ACC112 (cell line): Measurements from ENCODE around the gene CELSR2.

ENCODE experiments used
- H2AFZ ChIP-seq: fragments of 200-600 bp; sonication (generic); one replicate; pipeline ENCODE4 v1.6.0; 2017; ENCODE audit warnings: antibody characterized with exemption, low read length; ENCODE audit not compliant: unreplicated experiment
- H3K27ac ChIP-seq: fragments of 200-600 bp; sonication (generic); 2 replicates; pipeline ENCODE4 v1.5.1; 2014; ENCODE audit warnings: low read depth, mild to moderate bottlenecking, antibody characterized with exemption, low read length, moderate library complexity
- H3K27me3 ChIP-seq: fragments of 200-600 bp; sonication (generic); 2 replicates; pipeline ENCODE4 v1.6.1; 2014; ENCODE audit warnings: mild to moderate bottlenecking, antibody characterized with exemption, low read length, moderate library complexity, mixed read lengths; ENCODE audit not compliant: insufficient read depth
- H3K36me3 ChIP-seq: fragments of 200-600 bp; sonication (generic); 2 replicates; pipeline ENCODE4 v1.6.1; 2016; ENCODE audit warnings: mild to moderate bottlenecking, antibody characterized with exemption, low read length, moderate library complexity, mixed read lengths; ENCODE audit not compliant: insufficient read depth
- H3K4me1 ChIP-seq: fragments of 200-600 bp; sonication (generic); one replicate; pipeline ENCODE4 v1.6.1; 2016; ENCODE audit warnings: low read length, mixed read lengths; ENCODE audit not compliant: insufficient read depth, unreplicated experiment, control insufficient read depth
- H3K4me3 ChIP-seq: fragments of 200-600 bp; sonication (generic); 2 replicates; pipeline ENCODE4 v1.5.1; 2014; ENCODE audit warnings: mild to moderate bottlenecking, low read depth, low read length
- H3K79me2 ChIP-seq: fragments of 200-600 bp; sonication (generic); one replicate; pipeline ENCODE4 v1.6.0; 2016; ENCODE audit warnings: low read length; ENCODE audit not compliant: control insufficient read depth, unreplicated experiment, insufficient read depth

CELSR2 gene

DNA sequence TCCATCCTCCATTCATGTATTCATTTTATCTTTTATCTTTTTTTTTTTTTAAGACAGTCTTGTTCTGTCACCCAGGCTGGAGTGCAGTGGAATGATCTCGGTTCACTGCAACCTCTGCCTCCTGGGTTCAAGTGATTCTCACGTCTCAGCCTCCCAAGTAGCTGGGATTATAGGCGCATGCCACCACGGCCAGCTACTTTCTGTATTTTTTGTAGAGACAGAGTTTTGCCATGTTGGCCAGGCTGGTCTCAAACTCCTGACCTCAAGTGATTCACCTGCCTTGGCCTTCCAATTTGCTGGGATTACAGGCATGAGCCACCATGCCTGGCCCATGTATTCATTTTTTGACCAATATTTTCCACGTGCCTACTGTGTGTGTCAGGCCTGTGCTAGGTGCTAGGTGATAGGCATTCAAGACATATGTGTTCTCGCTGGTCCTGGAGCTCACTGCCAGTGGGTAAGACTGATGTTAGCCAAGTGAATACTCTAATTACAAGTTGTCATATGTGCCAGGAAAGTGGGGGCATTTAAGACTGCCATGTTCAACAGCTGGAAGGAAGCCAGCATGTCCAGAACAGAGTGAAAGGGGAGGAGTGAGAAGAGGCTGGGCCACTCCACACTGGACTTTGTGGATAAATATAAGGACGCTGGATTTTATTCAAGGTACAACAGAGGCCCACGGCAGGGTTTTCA is 5.3 kb upstream of the CELSR2 start:
- H3K4me1 ChIP-seq = peaks cover 16% of the 10 kb centered on the region
- H3K4me3 ChIP-seq = no peak overlapping the region
- H3K27ac ChIP-seq = no peak overlapping the region
- peaks cover 2% of the 10 kb centered on the region; the same call in 1 of the 2 replicates for H3K36me3 ChIP-seq
- H3K27me3 ChIP-seq = no peaks in the 10 kb centered on the region
- no peak overlapping the region for H2AFZ ChIP-seq
- no peaks in the 10 kb centered on the region for H3K79me2 ChIP-seq

DNA sequence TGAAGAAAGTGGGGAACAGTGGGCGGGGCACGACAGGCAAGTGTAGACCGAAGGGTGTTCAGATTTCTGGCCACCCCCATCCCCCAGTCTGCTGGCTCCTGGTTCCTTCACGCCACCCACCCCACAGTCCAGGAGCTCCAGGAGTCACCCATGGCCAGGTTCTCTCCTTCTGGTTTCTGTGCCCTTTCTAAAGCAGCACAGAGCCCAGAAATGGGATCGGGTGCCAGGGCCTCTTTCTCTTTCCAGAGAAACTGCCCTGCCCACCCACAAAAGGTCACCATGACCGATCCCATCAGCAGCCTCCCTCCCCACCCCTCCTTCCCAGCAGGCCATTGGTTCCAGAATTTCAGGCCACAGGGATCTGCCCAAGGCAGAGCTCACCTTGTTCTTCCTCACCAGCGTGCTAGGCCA is 3.2 kb upstream of the CELSR2 start:
- Histone ChIP-seq H3K27ac (no peak overlapping the region), H2AFZ (no peak overlapping the region), H3K4me3 (no peak overlapping the region), H3K4me1 (peaks cover 4% of the 10 kb centered on the region), H3K27me3 (peaks cover 6% of the 10 kb centered on the region), H3K36me3 (no peaks in the 10 kb centered on the region), H3K79me2 (no peaks in the 10 kb centered on the region)

DNA sequence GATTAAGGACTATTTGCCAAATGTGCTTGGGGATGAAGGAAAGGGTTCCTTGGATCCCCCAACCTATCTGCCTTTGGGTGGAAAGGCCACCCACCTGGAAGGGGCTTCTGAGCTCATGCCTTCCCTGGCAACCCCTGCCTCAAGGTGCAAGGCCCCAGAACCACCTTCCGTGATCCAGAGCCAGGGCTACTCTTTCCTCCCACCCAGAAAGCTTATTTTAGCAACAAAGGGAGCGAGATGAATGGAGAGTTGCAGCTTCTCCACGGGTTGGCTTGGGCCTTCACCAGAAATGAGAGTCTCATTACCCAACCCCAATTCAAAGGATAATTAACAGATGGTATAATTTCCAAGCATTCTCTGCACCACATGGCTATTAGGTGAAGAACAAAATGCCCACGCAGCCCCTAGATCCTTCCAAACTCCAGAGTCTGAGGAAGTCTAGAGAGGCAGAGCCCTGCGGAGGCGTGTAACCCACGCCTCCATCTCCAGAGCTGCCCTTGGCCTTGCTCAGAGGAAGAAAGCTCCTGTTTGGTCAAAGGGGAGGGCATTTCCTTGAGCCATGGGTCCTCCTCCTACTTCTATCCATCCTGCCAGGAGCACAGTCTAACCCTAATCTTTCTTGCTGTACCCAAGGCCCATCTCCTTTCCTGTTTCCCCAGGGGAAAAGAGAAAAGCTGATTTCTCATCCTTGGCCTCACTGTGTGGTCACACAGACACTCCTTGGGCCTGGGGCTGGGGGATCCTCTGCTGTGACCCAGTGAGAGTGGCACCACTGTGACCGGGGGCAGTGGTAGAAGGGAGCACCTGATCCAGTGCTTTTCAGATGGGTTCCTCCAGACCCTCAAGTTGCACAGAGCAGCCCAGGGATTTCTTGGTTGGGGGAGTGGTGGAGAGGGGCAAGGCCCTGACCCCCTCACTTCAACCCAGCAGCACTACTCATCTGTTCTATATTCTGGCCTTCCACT is 1.7 kb upstream of the CELSR2 start:
- no peak overlapping the region for H3K4me3 ChIP-seq
- peaks cover 4% of the 10 kb centered on the region for H3K4me1 ChIP-seq
- H3K27ac ChIP-seq = no peak overlapping the region
- H2AFZ ChIP-seq = no peak overlapping the region
- H3K27me3 ChIP-seq = peaks cover 6% of the 10 kb centered on the region
- no peaks in the 10 kb centered on the region for H3K36me3 ChIP-seq
- H3K79me2 ChIP-seq = no peaks in the 10 kb centered on the region

DNA sequence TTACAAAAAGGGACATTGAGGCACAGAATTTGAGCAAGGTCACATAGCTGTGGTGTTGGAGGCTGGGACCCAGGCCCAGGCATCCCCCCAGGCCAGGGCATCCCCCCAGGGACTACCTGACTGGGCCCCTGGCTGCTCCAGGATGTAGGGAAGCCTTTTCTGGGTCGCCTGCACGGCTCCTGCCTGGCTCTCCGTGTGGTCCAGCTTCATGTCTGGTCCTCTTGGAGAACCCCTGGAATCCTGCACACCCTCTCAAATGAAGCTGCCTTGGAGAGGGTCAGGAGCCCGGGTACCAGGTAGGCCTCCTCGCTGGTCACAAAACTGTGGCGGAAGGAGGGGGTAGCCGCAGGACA is 919 bp upstream of the CELSR2 start:
- no peak overlapping the region for H3K4me3 ChIP-seq
- H3K4me1 ChIP-seq = peaks cover 4% of the 10 kb centered on the region
- no peak overlapping the region for H2AFZ ChIP-seq
- no peak overlapping the region for H3K27ac ChIP-seq
- no peaks in the 10 kb centered on the region for H3K36me3 ChIP-seq
- H3K27me3 ChIP-seq = peaks cover 6% of the 10 kb centered on the region
- no peaks in the 10 kb centered on the region for H3K79me2 ChIP-seq

DNA sequence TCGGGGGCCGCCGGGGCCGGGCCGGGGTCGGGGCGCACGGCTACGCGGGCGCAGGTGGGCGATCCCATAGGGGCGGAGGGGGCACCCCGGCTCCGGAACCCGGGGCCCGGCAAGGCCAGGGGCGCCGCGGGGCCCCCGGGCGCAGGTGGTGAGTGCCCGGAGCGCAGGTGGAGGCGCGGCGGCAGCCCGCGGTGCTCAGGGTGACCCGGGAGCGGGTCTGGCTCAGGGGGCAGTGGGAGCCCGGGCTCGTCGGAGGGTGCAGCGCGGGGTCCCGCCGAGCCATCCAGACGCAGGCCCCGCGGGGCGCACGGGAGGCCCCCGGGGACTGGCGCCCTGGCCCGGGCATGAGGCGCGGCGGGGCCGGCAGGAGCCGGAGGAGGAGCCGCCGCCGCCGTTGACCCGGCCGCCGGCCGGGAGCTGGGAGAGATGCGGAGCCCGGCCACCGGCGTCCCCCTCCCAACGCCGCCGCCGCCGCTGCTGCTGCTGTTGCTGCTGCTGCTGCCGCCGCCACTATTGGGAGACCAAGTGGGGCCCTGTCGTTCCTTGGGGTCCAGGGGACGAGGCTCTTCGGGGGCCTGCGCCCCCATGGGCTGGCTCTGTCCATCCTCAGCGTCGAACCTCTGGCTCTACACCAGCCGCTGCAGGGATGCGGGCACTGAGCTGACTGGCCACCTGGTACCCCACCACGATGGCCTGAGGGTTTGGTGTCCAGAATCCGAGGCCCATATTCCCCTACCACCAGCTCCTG is 489 bp downstream of the CELSR2 start:
- peak overlapping the region; percentile 68 for H2AFZ ChIP-seq
- peak overlapping the region; percentile 73 for H3K4me3 ChIP-seq
- no peak overlapping the region for H3K27ac ChIP-seq
- H3K79me2 ChIP-seq = no peaks in the 10 kb centered on the region
- peaks cover 6% of the 10 kb centered on the region for H3K27me3 ChIP-seq
- H3K36me3 ChIP-seq = no peaks in the 10 kb centered on the region
- H3K4me1 ChIP-seq = peaks cover 4% of the 10 kb centered on the region

DNA sequence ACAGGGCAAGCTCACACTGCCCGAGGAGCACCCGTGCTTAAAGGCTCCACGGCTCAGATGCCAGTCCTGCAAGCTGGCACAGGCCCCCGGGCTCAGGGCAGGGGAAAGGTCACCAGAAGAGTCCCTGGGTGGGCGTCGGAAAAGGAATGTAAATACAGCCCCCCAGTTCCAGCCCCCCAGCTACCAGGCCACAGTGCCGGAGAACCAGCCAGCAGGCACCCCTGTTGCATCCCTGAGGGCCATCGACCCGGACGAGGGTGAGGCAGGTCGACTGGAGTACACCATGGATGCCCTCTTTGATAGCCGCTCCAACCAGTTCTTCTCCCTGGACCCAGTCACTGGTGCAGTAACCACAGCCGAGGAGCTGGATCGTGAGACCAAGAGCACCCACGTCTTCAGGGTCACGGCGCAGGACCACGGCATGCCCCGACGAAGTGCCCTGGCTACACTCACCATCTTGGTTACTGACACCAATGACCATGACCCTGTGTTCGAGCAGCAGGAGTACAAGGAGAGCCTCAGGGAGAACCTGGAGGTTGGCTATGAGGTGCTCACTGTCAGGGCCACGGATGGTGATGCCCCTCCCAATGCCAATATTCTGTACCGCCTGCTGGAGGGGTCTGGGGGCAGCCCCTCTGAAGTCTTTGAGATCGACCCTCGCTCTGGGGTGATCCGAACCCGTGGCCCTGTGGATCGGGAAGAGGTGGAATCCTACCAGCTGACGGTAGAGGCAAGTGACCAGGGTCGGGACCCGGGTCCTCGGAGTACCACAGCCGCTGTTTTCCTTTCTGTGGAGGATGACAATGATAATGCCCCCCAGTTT is 1.3 kb downstream of the CELSR2 start:
- H3K36me3 ChIP-seq = no peaks in the 10 kb centered on the region
- no peak overlapping the region for H2AFZ ChIP-seq
- H3K4me3 ChIP-seq = no peak overlapping the region; the same call in 1 of the 2 replicates
- peaks cover 4% of the 10 kb centered on the region for H3K4me1 ChIP-seq
- H3K79me2 ChIP-seq = no peaks in the 10 kb centered on the region
- H3K27ac ChIP-seq = no peak overlapping the region
- H3K27me3 ChIP-seq = peaks cover 6% of the 10 kb centered on the region

DNA sequence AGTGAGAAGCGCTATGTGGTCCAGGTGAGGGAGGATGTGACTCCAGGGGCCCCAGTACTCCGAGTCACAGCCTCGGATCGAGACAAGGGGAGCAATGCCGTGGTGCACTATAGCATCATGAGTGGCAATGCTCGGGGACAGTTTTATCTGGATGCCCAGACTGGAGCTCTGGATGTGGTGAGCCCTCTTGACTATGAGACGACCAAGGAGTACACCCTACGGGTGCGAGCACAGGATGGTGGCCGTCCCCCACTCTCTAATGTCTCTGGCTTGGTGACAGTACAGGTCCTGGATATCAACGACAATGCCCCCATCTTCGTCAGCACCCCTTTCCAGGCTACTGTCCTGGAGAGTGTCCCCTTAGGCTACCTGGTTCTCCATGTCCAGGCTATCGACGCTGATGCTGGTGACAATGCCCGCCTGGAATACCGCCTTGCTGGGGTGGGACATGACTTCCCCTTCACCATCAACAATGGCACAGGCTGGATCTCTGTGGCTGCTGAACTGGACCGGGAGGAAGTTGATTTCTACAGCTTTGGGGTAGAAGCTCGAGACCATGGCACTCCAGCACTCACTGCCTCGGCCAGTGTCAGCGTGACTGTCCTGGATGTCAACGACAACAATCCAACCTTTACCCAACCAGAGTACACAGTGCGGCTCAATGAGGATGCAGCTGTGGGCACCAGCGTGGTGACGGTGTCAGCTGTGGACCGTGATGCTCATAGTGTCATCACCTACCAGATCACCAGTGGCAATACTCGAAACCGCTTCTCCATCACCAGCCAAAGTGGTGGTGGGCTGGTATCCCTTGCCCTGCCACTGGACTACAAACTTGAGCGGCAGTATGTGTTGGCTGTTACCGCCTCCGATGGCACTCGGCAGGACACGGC is 2.2 kb downstream of the CELSR2 start:
- H3K4me3 ChIP-seq = no peak overlapping the region
- peaks cover 4% of the 10 kb centered on the region for H3K4me1 ChIP-seq
- no peaks in the 10 kb centered on the region for H3K79me2 ChIP-seq
- H3K27me3 ChIP-seq = peaks cover 6% of the 10 kb centered on the region
- H3K36me3 ChIP-seq = no peaks in the 10 kb centered on the region
- no peak overlapping the region for H3K27ac ChIP-seq
- H2AFZ ChIP-seq = no peak overlapping the region

DNA sequence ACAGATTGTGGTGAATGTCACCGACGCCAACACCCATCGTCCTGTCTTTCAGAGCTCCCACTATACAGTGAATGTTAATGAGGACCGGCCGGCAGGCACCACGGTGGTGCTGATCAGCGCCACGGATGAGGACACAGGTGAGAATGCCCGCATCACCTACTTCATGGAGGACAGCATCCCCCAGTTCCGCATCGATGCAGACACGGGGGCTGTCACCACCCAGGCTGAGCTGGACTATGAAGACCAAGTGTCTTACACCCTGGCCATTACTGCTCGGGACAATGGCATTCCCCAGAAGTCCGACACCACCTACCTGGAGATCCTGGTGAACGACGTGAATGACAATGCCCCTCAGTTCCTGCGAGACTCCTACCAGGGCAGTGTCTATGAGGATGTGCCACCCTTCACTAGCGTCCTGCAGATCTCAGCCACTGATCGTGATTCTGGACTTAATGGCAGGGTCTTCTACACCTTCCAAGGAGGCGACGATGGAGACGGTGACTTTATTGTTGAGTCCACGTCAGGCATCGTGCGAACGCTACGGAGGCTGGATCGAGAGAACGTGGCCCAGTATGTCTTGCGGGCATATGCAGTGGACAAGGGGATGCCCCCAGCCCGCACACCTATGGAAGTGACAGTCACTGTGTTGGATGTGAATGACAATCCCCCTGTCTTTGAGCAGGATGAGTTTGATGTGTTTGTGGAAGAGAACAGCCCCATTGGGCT is 3.0 kb downstream of the CELSR2 start:
- Histone ChIP-seq H3K79me2 (no peaks in the 10 kb centered on the region), H3K27ac (no peak overlapping the region), H2AFZ (no peak overlapping the region), H3K27me3 (peaks cover 6% of the 10 kb centered on the region), H3K36me3 (no peaks in the 10 kb centered on the region), H3K4me1 (peaks cover 4% of the 10 kb centered on the region), H3K4me3 (no peak overlapping the region)
